Stimulated activated memory B cell treated with anti-CD40 and anti-IgM and Interleukin-4, amounts not matched to agents 10 μg/mL and 1 μg/mL and 100 μg/mL, for 72 hours (primary cell): ENCODE data around the gene HOXC12.

Source experiments
- ATAC-seq: fragments of 150-1000 bp; cut with Tn5 transposase; 2 replicates; pipeline ENCODE4 v1.10.0; 2021
- H3K27ac Mint-ChIP-seq: one replicate; pipeline ENCODE4 v1.8.0; 2022; ENCODE audit warnings: mild to moderate bottlenecking, mixed read lengths
- H3K27me3 Mint-ChIP-seq: one replicate; pipeline ENCODE4 v1.8.0; 2022; ENCODE audit warnings: mixed read lengths
- H3K36me3 Mint-ChIP-seq: one replicate; pipeline ENCODE4 v1.8.0; 2022; ENCODE audit warnings: mixed read lengths
- H3K4me1 Mint-ChIP-seq: one replicate; pipeline ENCODE4 v1.8.0; 2022; ENCODE audit warnings: mixed read lengths
- H3K4me3 Mint-ChIP-seq: one replicate; pipeline ENCODE4 v1.8.0; 2022; ENCODE audit warnings: mild to moderate bottlenecking, moderate library complexity, mixed read lengths
- H3K9me3 Mint-ChIP-seq: one replicate; pipeline ENCODE4 v1.8.0; 2022; ENCODE audit warnings: mixed read lengths

Gene HOXC12

GRCh38 chr12:53950437-53950773 lies 4.3 kb upstream of the HOXC12 start:
- no peak for ATAC-seq
- Mint-ChIP-seq H3K36me3 (no peaks in the 10 kb centered on the region), H3K27me3 (peaks cover 94% of the 10 kb centered on the region), H3K27ac (no peak overlapping the region), H3K4me3 (no peak overlapping the region), H3K4me1 (peaks cover 10% of the 10 kb centered on the region), H3K9me3 (peaks cover 3% of the 10 kb centered on the region)

DNA sequence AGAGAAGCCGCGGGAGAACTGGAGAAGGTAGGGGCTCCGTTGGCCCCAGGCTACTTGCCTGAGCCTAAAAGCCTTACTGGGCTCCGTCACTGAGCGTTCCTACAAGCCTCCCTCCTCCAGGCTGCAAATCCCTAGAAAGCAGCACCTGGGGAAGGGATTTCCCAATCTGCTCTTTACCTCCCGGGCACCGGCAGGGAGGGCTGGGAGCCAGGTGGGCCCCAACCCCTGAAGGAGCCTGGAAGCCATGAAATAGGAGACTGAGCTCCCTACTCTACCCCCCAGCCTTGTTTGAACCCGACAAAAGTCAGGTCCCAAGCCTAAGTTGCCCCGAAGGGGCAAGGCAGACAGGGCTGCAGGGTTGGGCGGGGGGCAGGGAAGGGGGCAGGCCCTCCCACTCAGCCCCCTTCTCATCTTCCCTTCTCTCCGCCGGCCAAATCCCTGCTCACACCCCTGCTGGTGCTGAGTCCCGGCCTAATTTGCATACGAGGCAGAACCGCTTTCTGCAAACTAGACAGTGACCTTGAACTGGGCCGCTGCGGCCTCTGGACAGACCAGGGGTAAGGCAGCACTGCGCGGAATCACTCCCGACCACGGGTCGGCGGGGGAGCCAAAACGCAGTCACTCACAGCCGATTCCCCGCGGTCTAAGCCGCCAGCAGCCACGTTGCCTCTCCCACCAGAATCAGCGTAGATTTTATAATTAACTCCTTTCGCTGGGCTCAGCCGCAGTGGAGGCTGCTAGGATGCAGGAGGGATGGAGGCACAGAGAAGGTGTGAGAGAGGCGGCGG lies 3.7 kb upstream of the HOXC12 start:
- Mint-ChIP-seq H3K4me3 (no peak overlapping the region), H3K9me3 (peaks cover 6% of the 10 kb centered on the region), H3K4me1 (peaks cover 15% of the 10 kb centered on the region), H3K27ac (no peak overlapping the region), H3K36me3 (no peaks in the 10 kb centered on the region), H3K27me3 (peaks cover 94% of the 10 kb centered on the region)
- ATAC-seq, result no peak

GRCh38 chr12:53951577-53952334 lies 2.9 kb upstream of the HOXC12 start:
- Mint-ChIP-seq H3K9me3 (peaks cover 7% of the 10 kb centered on the region), H3K4me1 (peaks cover 23% of the 10 kb centered on the region), H3K27ac (no peak overlapping the region), H3K36me3 (no peaks in the 10 kb centered on the region), H3K27me3 (peaks cover 94% of the 10 kb centered on the region), H3K4me3 (no peak overlapping the region)
- no peak for ATAC-seq

DNA sequence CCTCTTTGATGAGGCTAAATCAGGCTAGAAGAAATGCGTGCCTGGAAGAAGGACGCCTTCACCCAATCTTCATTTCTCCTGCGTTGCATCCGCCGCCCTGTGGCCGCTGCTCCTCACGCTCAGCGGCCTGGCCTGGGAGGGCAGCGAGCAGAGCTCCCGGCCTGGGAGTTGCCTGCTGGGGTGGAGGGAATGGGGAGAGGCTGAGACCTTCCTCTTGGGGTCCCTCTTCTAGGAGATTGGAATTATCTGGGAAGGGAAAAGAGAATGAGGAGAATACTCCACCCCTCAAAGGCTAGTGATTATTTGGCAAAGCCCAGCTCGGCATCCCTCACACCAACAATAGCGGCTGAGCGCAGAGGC lies 2.4 kb upstream of the HOXC12 start:
- H3K4me3 Mint-ChIP-seq, result no peak overlapping the region
- H3K9me3 Mint-ChIP-seq, result peaks cover 7% of the 10 kb centered on the region
- no peaks in the 10 kb centered on the region for H3K36me3 Mint-ChIP-seq
- peaks cover 28% of the 10 kb centered on the region for H3K4me1 Mint-ChIP-seq
- H3K27me3 Mint-ChIP-seq, result peaks cover 99% of the 10 kb centered on the region
- H3K27ac Mint-ChIP-seq, result no peak overlapping the region
- no peak for ATAC-seq

DNA sequence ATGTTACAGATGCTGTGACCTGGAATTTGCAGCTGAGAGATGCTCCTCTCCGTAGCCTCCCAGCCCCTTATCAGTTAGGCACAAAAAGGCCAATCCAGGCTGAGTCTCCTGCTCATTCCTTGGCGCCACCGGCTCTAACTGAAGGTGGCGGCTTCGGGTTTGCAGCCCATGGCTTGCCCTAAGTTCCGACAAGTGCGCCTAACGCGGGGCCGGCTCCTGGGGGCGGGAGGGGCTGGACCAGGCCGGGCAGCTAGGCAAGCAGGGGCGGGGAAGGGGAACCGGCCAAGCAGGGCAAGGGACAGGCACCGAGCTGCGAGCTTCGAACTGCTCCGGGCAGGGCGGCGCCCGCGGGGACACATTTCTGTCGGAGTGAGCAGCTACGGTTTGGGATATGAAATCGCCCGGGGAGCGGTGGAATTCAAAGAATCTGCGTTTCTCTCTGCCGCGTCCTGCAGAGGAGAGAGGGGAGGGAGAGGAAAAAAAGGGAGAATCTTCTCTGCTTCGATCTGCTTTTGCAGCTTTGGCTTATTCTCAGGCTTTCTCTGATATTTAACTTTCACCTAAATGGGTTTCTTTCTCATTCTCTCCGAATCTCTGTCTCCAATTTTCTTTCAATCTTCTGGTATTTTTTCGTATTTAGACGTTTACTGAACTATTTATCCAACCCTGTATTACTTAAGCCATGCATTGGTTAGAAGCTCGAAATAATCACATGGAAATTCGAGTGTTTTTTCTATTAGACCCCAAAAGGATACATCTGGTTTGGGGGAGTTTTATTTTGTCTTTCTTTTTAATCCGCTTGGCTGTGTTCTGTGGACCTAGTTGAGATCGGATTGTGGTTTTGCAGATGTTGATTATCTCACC lies 1.6 kb upstream of the HOXC12 start:
- H3K9me3 Mint-ChIP-seq, result peaks cover 7% of the 10 kb centered on the region
- H3K27me3 Mint-ChIP-seq, result peaks cover 100% of the 10 kb centered on the region
- ATAC-seq, result no peak
- peaks cover 33% of the 10 kb centered on the region for H3K4me1 Mint-ChIP-seq
- no peak overlapping the region for H3K4me3 Mint-ChIP-seq
- H3K27ac Mint-ChIP-seq, result no peak overlapping the region
- no peaks in the 10 kb centered on the region for H3K36me3 Mint-ChIP-seq

GRCh38 chr12:53953831-53954693 lies 641 bp upstream of the HOXC12 start:
- Mint-ChIP-seq H3K27ac (no peak overlapping the region), H3K36me3 (no peaks in the 10 kb centered on the region), H3K27me3 (peaks cover 100% of the 10 kb centered on the region), H3K9me3 (peaks cover 7% of the 10 kb centered on the region), H3K4me1 (peaks cover 36% of the 10 kb centered on the region), H3K4me3 (no peak overlapping the region)
- no peak for ATAC-seq

DNA sequence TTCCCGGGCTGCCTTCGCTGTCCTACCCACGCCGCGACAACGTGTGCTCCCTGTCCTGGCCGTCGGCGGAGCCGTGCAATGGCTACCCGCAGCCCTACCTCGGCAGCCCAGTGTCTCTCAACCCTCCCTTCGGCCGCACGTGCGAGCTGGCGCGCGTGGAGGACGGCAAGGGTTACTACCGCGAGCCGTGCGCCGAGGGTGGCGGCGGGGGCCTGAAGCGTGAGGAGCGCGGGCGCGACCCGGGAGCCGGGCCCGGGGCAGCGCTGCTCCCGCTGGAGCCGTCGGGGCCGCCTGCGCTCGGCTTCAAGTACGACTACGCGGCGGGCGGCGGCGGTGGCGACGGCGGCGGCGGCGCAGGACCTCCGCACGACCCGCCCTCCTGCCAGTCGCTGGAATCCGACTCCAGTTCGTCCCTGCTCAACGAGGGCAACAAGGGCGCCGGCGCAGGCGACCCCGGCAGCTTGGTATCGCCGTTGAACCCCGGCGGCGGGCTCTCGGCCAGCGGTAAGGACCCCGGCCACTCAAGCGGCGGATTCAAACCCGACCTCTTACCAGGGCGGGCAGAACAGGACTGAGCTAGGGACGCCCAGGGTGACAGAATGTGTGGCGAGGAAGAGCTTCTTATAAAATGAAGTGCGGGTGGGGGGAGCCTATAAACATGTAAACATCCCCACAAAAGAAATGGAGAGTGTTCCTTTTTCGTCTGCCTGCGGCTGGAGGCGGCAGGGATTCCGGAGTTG lies 503 bp downstream of the HOXC12 start:
- peaks cover 10% of the 10 kb centered on the region for H3K9me3 Mint-ChIP-seq
- H3K27me3 Mint-ChIP-seq, result peaks cover 100% of the 10 kb centered on the region
- H3K4me3 Mint-ChIP-seq, result no peak overlapping the region
- H3K36me3 Mint-ChIP-seq, result no peaks in the 10 kb centered on the region
- no peak overlapping the region for H3K27ac Mint-ChIP-seq
- peaks cover 42% of the 10 kb centered on the region for H3K4me1 Mint-ChIP-seq
- no peak for ATAC-seq

GRCh38 chr12:53955776-53956250 lies 1.1 kb downstream of the HOXC12 start:
- Mint-ChIP-seq H3K27ac (no peak overlapping the region), H3K36me3 (no peaks in the 10 kb centered on the region), H3K4me3 (no peak overlapping the region), H3K9me3 (peaks cover 10% of the 10 kb centered on the region), H3K4me1 (peaks cover 44% of the 10 kb centered on the region), H3K27me3 (peaks cover 100% of the 10 kb centered on the region)
- ATAC-seq, result no peak

DNA sequence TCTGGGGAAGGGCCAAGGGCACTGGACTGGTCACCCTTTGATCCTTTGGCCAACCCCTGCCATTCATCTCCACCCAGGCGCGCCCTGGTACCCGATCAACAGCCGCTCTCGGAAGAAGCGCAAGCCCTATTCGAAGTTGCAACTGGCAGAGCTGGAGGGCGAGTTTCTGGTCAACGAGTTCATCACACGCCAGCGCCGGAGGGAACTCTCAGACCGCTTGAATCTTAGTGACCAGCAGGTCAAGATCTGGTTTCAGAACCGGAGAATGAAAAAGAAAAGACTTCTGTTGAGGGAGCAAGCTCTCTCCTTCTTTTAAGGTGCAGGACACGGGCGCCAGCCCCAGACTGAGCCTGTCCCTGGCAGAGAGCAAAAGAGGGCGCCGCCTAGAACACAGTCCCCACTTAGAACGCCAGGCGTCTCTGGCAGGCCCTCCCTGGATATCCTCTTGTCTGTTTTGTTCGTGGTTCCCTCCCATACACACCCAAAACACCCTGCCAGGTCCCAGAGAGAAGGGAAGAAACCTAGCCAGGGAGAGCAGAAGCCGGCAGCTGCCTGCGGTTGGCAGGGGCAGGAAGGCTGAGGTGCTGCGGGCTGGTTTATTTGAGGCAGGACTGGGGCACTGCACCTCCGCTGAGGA lies 1.7 kb downstream of the HOXC12 start:
- peak overlapping the region; percentile 9 for H3K4me3 Mint-ChIP-seq
- no peak for ATAC-seq
- peaks cover 39% of the 10 kb centered on the region for H3K4me1 Mint-ChIP-seq
- H3K9me3 Mint-ChIP-seq, result peaks cover 10% of the 10 kb centered on the region
- no peak overlapping the region for H3K27ac Mint-ChIP-seq
- no peaks in the 10 kb centered on the region for H3K36me3 Mint-ChIP-seq
- H3K27me3 Mint-ChIP-seq, result peaks cover 100% of the 10 kb centered on the region

GRCh38 chr12:53956914-53957536 lies 2.3 kb downstream of the HOXC12 start:
- peak overlapping the region; percentile 9 for H3K4me3 Mint-ChIP-seq
- ATAC-seq, result no peak
- no peak overlapping the region for H3K27ac Mint-ChIP-seq
- peaks cover 33% of the 10 kb centered on the region for H3K4me1 Mint-ChIP-seq
- peaks cover 10% of the 10 kb centered on the region for H3K9me3 Mint-ChIP-seq
- H3K27me3 Mint-ChIP-seq, result peaks cover 100% of the 10 kb centered on the region
- no peaks in the 10 kb centered on the region for H3K36me3 Mint-ChIP-seq

GRCh38 chr12:53958128-53958527 lies 3.4 kb downstream of the HOXC12 start:
- Mint-ChIP-seq H3K4me1 (peaks cover 33% of the 10 kb centered on the region), H3K27me3 (peaks cover 98% of the 10 kb centered on the region), H3K4me3 (no peak overlapping the region), H3K27ac (no peak overlapping the region), H3K9me3 (peaks cover 10% of the 10 kb centered on the region), H3K36me3 (no peaks in the 10 kb centered on the region)
- no peak for ATAC-seq

DNA sequence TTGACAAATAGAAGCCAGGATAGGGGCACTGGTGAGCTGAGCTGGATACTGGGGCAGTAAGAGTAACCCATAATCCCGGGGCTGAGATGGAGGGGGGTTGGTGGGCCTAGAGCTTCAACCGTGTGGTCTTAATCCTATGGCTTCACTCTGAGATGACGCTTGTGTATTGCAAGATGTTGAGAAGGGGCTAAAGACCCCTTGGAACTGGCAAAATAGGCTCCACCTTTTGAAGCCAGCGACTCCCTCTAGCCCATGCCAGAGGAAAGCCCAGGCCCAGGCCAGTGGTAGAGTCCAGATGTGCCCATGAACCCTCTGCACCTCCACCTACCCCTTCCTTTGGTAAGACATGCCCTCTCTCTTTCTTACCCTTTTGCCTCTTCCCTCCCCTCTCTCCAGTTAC lies 4.6 kb downstream of the HOXC12 start:
- Mint-ChIP-seq H3K9me3 (peaks cover 9% of the 10 kb centered on the region), H3K36me3 (no peaks in the 10 kb centered on the region), H3K27ac (no peak overlapping the region), H3K4me1 (peaks cover 40% of the 10 kb centered on the region), H3K27me3 (peaks cover 98% of the 10 kb centered on the region), H3K4me3 (no peak overlapping the region)
- no peak for ATAC-seq
